GM12865 (cell line): Measurements from ENCODE around the gene MRPL58.

Experiments
- DNase-seq: peaks from one replicate; pipeline ENCODE4 v3.0.0; 2010; ENCODE audit warnings: low read depth
- H3K4me3 ChIP-seq: 2 replicates; pipeline ENCODE4 v1.5.1; 2011; ENCODE audit warnings: mild to moderate bottlenecking, low read depth, low read length, control low read depth
- CTCF ChIP-seq: IDR thresholded peaks from 2 replicates; pipeline ENCODE4 v1.5.1; 2011; ENCODE audit warnings: low read length, control low read depth, low read depth, inconsistent platforms; ENCODE audit not compliant: insufficient read depth; ENCODE audit errors: missing control alignments

The MRPL58 gene

GRCh38 chr17:74987909-74988711 lies 24.4 kb upstream of the MRPL58 start:
- peak overlapping the region; percentile 27; the same call in 1 of the 2 replicates for H3K4me3 ChIP-seq
- no peak for DNase-seq
- TF ChIP-seq CTCF = no peak

GRCh38 chr17:74990581-74991105 lies 21.8 kb upstream of the MRPL58 start:
- no peak for DNase-seq
- TF ChIP-seq CTCF = no peak
- no peak overlapping the region for H3K4me3 ChIP-seq

GRCh38 chr17:74992223-74992622 lies 20.2 kb upstream of the MRPL58 start:
- no peak for TF ChIP-seq CTCF
- H3K4me3 ChIP-seq = no peak overlapping the region
- DNase-seq = no peak

GRCh38 chr17:74994440-74994839 lies 18.0 kb upstream of the MRPL58 start:
- TF ChIP-seq CTCF = no peak
- DNase-seq = no peak

GRCh38 chr17:74995847-74996246 lies 16.6 kb upstream of the MRPL58 start:
- no peak overlapping the region for H3K4me3 ChIP-seq
- no peak for DNase-seq
- TF ChIP-seq CTCF = no peak

More at GRCh38 chr17:74994440-74994839, 18.0 kb upstream of the MRPL58 start:
- H3K4me3 ChIP-seq = no peak overlapping the region

- DNase-seq = no peak
- H3K4me3 ChIP-seq = no peak overlapping the region
- no peak for TF ChIP-seq CTCF
These were observed 13.7 kb upstream of the MRPL58 start for GRCh38 chr17:74998783-74999182.
